Measurements from ENCODE around the gene SIN3B. TPM values are rescaled to one million over a fixed set of nuclear protein-coding genes. Genes with fewer than 3 reads are reported as not detected.
A peak's percentile ranks its signal among the peaks of the same experiment; 100 is the strongest.

Gene SIN3B
- total RNA-seq, 1 experiment from 2014 or later = 83.8 TPM

DNA sequence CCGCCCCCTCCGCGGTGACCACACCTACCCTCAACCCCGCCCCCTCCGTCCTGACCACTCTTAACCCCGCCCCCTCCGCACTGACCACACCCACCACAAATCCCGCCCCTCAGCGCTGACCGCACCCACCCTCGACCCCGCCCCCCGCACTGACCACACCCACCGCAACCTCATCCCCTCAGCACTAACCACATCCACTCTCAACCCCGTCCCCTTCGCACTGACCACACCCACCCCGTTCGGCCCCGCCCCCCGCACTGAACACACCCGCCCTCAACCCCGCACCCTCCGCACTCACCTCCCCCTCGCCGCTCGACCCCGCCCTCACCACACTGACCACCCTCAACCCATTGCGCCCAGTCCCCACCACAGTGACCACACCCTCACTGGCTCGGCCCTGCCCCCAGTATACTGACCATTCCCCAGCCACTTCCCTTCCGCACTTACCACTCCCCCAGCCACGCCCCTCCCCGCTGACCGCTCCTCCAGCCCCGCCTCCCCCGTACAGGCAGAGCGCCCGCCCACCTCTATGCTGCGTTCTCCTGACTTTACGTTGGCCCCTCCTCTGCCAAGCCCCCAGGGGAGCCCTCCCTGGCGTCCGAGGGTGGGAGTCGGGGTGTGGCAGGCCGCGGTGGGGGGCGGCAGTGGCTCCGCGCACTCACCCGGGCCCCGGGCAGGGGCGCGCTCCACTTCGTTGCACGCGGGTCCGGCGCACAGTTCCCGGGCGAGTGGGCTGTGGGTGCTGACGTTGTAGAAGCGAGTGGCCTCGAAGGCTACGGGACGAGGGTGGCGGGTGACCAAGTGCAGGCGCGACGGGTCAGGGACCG, 68.0 kb downstream of the SIN3B start:
- intact Hi-C loops (cut with micrococcal nuclease; ENCODE audit: unreplicated experiment) = no loop called here
- Histone ChIP-seq H3F3A (ENCODE audit: insufficient read depth, low read depth) (peaks cover 34% of the 10 kb centered on the region), H3K27me3 (ENCODE audit: insufficient read depth, low read depth) (no peaks in the 10 kb centered on the region), H3K9me2 (ENCODE audit: insufficient read depth) (no peaks in the 10 kb centered on the region), H3K27ac (no peak overlapping the region), H3K4me3 (0 out of 2 replicates have a peak overlapping the region, but pooled peaks have one; percentile 10), H2AFZ (no peak overlapping the region), H3K9me3 (ENCODE audit: insufficient read depth, low read depth) (no peaks in the 10 kb centered on the region), H4K20me1 (ENCODE audit: insufficient read depth) (no peaks in the 10 kb centered on the region), H3K4me1 (replicated peaks; ENCODE audit: insufficient read depth) (peaks cover 3% of the 10 kb centered on the region; the same call in 1 of the 2 replicates), H3K36me3 (ENCODE audit: low read depth) (no peaks in the 10 kb centered on the region), H3K4me2 (peak overlapping the region; percentile 51), H3K79me2 (ENCODE audit: low read depth) (no peaks in the 10 kb centered on the region)
- ChIA-PET POLR2A (ENCODE audit: unreplicated experiment) (no interaction called here), CTCF (no interaction called here)
- TF ChIP-seq EZH2 (IDR thresholded peaks at IDR 0.05; ENCODE audit: low read depth) = no peak
- TF ChIP-seq, protein P1, sequence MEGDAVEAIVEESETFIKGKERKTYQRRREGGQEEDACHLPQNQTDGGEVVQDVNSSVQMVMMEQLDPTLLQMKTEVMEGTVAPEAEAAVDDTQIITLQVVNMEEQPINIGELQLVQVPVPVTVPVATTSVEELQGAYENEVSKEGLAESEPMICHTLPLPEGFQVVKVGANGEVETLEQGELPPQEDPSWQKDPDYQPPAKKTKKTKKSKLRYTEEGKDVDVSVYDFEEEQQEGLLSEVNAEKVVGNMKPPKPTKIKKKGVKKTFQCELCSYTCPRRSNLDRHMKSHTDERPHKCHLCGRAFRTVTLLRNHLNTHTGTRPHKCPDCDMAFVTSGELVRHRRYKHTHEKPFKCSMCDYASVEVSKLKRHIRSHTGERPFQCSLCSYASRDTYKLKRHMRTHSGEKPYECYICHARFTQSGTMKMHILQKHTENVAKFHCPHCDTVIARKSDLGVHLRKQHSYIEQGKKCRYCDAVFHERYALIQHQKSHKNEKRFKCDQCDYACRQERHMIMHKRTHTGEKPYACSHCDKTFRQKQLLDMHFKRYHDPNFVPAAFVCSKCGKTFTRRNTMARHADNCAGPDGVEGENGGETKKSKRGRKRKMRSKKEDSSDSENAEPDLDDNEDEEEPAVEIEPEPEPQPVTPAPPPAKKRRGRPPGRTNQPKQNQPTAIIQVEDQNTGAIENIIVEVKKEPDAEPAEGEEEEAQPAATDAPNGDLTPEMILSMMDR (conservative IDR thresholded peaks at IDR 0.05) = no peak
- no TSS peak for BruUV-seq (replicated peaks)
- peak in 1 of 2 experiments; percentile 41 for DNase-seq

DNA sequence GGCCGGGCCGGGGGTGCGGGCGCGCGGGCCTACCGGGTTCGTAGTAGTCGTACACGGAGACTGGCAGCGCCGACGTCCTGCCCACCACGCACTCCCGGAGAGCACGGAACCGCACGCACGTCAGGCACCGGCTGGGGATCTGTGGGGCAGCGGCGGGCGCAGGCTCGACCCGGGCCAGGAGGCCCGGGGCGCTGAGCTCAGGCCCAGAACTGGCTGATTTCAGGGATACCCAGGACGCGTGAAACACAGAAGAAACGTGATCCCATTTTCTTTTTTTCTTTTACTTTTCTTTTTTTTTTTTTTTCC, 68.6 kb downstream of the SIN3B start:
- no peaks in the 10 kb centered on the region for H3K79me2 ChIP-seq (ENCODE audit: low read depth)
- no TSS peak for BruUV-seq (replicated peaks)
- H3K27ac ChIP-seq = no peak overlapping the region
- no peak for DNase-seq
- POLR2A ChIA-PET (ENCODE audit: unreplicated experiment) = no interaction called here
- H4K20me1 ChIP-seq (ENCODE audit: insufficient read depth) = no peaks in the 10 kb centered on the region
- no peaks in the 10 kb centered on the region for H3K36me3 ChIP-seq (ENCODE audit: low read depth)
- CTCF ChIA-PET = no interaction called here
- no peaks in the 10 kb centered on the region for H3K9me3 ChIP-seq (ENCODE audit: insufficient read depth, low read depth)
- TF ChIP-seq, protein P1 (conservative IDR thresholded peaks at IDR 0.05) = no peak
- no peak for TF ChIP-seq EZH2 (IDR thresholded peaks at IDR 0.05; ENCODE audit: low read depth)
- H2AFZ ChIP-seq = no peak overlapping the region
- no peak overlapping the region for H3K4me2 ChIP-seq
- intact Hi-C loops (cut with micrococcal nuclease; ENCODE audit: unreplicated experiment) = loop anchor here (2.0 kb wide), 1 partner anchor 119 kb away; no protein-coding TSS in a partner anchor
- peaks cover 34% of the 10 kb centered on the region for H3F3A ChIP-seq (ENCODE audit: insufficient read depth, low read depth)
- no peaks in the 10 kb centered on the region for H3K27me3 ChIP-seq (ENCODE audit: insufficient read depth, low read depth)
- H3K9me2 ChIP-seq (ENCODE audit: insufficient read depth) = no peaks in the 10 kb centered on the region
- H3K4me1 ChIP-seq (replicated peaks; ENCODE audit: insufficient read depth) = peaks cover 3% of the 10 kb centered on the region; the same call in 1 of the 2 replicates
- H3K4me3 ChIP-seq = no peak overlapping the region

GRCh38 chr19:16898361-16899015, 69.3 kb downstream of the SIN3B start:
- Histone ChIP-seq H3K27ac (no peak overlapping the region), H4K20me1 (ENCODE audit: insufficient read depth) (no peaks in the 10 kb centered on the region), H3K4me3 (no peak overlapping the region), H3K36me3 (ENCODE audit: low read depth) (no peaks in the 10 kb centered on the region), H3K27me3 (ENCODE audit: insufficient read depth, low read depth) (no peaks in the 10 kb centered on the region), H3K9me3 (ENCODE audit: insufficient read depth, low read depth) (no peaks in the 10 kb centered on the region), H3K4me2 (no peak overlapping the region), H3F3A (ENCODE audit: insufficient read depth, low read depth) (peaks cover 34% of the 10 kb centered on the region), H3K79me2 (ENCODE audit: low read depth) (no peaks in the 10 kb centered on the region), H3K4me1 (replicated peaks; ENCODE audit: insufficient read depth) (peaks cover 3% of the 10 kb centered on the region; the same call in 1 of the 2 replicates), H2AFZ (no peak overlapping the region), H3K9me2 (ENCODE audit: insufficient read depth) (no peaks in the 10 kb centered on the region)
- BruUV-seq (replicated peaks) = no TSS peak
- intact Hi-C loops (cut with micrococcal nuclease; ENCODE audit: unreplicated experiment) = loop anchor here (2.0 kb wide), 1 partner anchor 120 kb away; no protein-coding TSS in a partner anchor
- DNase-seq = no peak
- ChIA-PET CTCF (no interaction called here), POLR2A (ENCODE audit: unreplicated experiment) (no interaction called here)
- TF ChIP-seq EZH2 (IDR thresholded peaks at IDR 0.05; ENCODE audit: low read depth) = no peak
- TF ChIP-seq, protein P1 (conservative IDR thresholded peaks at IDR 0.05) = no peak
